Neural progenitor cell (in vitro differentiated cells): ENCODE data around the gene POGLUT2. TPM values are rescaled to one million over a fixed set of nuclear protein-coding genes. Genes with fewer than 3 reads are reported as not detected.

ENCODE experiments used
- DNase-seq: peaks from one replicate; pipeline ENCODE4 v3.0.0-alpha.2; 2016; ENCODE audit warnings: low spot score
- H2AFZ ChIP-seq: fragments of 200-600 bp; sonication (generic); replicated peaks from 2 replicates; pipeline ENCODE4 v1.6.1; 2016; ENCODE audit warnings: antibody characterized with exemption
- H3F3A ChIP-seq: fragments of 200-600 bp; sonication (generic); 2 replicates; pipeline ENCODE4 v1.6.1; 2016; ENCODE audit warnings: antibody characterized with exemption, low read depth
- H3K27ac ChIP-seq: fragments of 200-600 bp; sonication (generic); 2 replicates; pipeline ENCODE4 v1.5.1; 2016; ENCODE audit warnings: mild to moderate bottlenecking
- H3K27me3 ChIP-seq: fragments of 200-600 bp; sonication (generic); 2 replicates; pipeline ENCODE4 v1.6.1; 2016; ENCODE audit warnings: mild to moderate bottlenecking, moderate library complexity
- H3K36me3 ChIP-seq: fragments of 200-600 bp; sonication (generic); 2 replicates; pipeline ENCODE4 v1.5.1; 2016
- H3K4me1 ChIP-seq: fragments of 200-600 bp; sonication (generic); 2 replicates; pipeline ENCODE4 v1.6.1; 2016; ENCODE audit warnings: mixed run types
- H3K4me2 ChIP-seq: fragments of 200-600 bp; sonication (generic); 2 replicates; pipeline ENCODE4 v1.6.1; 2016
- H3K4me3 ChIP-seq: fragments of 200-600 bp; sonication (generic); 2 replicates; pipeline ENCODE4 v1.5.1; 2016
- H3K79me2 ChIP-seq: fragments of 200-600 bp; sonication (generic); 2 replicates; pipeline ENCODE4 v1.6.1; 2016; ENCODE audit warnings: low read depth
- H3K9ac ChIP-seq: fragments of 200-600 bp; sonication (generic); 2 replicates; pipeline ENCODE4 v1.6.1; 2016
- H3K9me3 ChIP-seq: fragments of 200-600 bp; sonication (generic); 2 replicates; pipeline ENCODE4 v1.5.1; 2016; ENCODE audit warnings: low read depth
- H4K20me1 ChIP-seq: fragments of 200-600 bp; sonication (generic); 2 replicates; pipeline ENCODE4 v1.6.1; 2016; ENCODE audit warnings: low read depth
- H3K27ac Mint-ChIP-seq: 3 replicates; pipeline ENCODE4 v1.8.0; 2021; ENCODE audit warnings: mixed read lengths
- H3K27me3 Mint-ChIP-seq: 2 replicates; pipeline ENCODE4 v1.8.0; 2022; ENCODE audit warnings: low read depth, mild to moderate bottlenecking, inconsistent platforms, moderate library complexity, mixed read lengths; ENCODE audit not compliant: insufficient read depth
- H3K36me3 Mint-ChIP-seq: 3 replicates; pipeline ENCODE4 v1.8.0; 2021; ENCODE audit warnings: mixed read lengths
- H3K4me1 Mint-ChIP-seq: 3 replicates; pipeline ENCODE4 v1.8.0; 2021; ENCODE audit warnings: mixed read lengths
- H3K4me3 Mint-ChIP-seq: 3 replicates; pipeline ENCODE4 v1.8.0; 2021; ENCODE audit warnings: mild to moderate bottlenecking, moderate library complexity, mixed read lengths
- H3K9me3 Mint-ChIP-seq: 3 replicates; pipeline ENCODE4 v1.8.0; 2020; ENCODE audit warnings: mixed read lengths
- EZH2 ChIP-seq: fragments of 200-600 bp; sonication (generic); IDR thresholded peaks from 2 replicates; pipeline ENCODE4 v1.6.1; 2017; ENCODE audit warnings: antibody characterized with exemption, mild to moderate bottlenecking, moderate library complexity
- EZH2phosphoT487 ChIP-seq: fragments of 200-600 bp; sonication (generic); IDR thresholded peaks from 2 replicates; pipeline ENCODE4 v1.6.1; 2017; ENCODE audit warnings: antibody characterized with exemption
- total RNA-seq: library from RNA; depleted of rRNA; stranded (reverse); fragments of >200 nt; gene quantifications from 2 replicates; pipeline ENCODE4 v1.2.3, GENCODE V29; 2015; ENCODE audit warnings: low replicate concordance
- TF ChIP-seq, protein P1 (sequence below): fragments of 200-600 bp; sonication (generic); IDR thresholded peaks from 2 replicates; pipeline ENCODE4 v1.5.1; 2017; ENCODE audit warnings: antibody characterized with exemption, mild to moderate bottlenecking

POGLUT2 gene
- total RNA-seq, 1 donor from 2014 or later: 33.5 TPM

DNA sequence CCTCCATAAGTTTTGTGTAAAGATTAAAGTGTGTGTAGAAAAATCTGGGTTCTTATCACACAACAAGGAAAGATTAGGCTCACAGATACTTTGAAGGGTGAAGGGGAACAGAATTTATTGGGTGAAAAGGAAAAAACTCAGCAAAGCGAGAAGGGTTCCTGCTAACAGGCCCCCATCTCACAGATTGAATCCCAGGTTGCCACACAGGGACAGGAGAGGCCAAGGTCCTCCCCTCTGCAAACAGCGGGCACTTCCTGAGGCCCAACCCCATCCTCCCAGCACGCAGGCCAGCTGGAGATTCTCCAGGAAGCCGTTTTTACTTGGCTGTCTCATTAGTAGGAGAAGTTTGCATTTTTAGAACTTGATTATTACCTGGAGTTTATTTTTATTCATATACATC, 31.9 kb upstream of the POGLUT2 start:
- DNase-seq: no peak
- Histone ChIP-seq H3K4me3 (no peak overlapping the region), H3F3A (no peaks in the 10 kb centered on the region), H3K9ac (no peak overlapping the region), H3K4me2 (no peak overlapping the region), H2AFZ (no peak overlapping the region), H3K79me2 (no peaks in the 10 kb centered on the region), H4K20me1 (no peaks in the 10 kb centered on the region), H3K27ac (no peak overlapping the region), H3K4me1 (no peaks in the 10 kb centered on the region), H3K27me3 (no peaks in the 10 kb centered on the region), H3K9me3 (no peaks in the 10 kb centered on the region), H3K36me3 (no peaks in the 10 kb centered on the region)
- Mint-ChIP-seq H3K9me3 (no peaks in the 10 kb centered on the region), H3K27me3 (no peaks in the 10 kb centered on the region), H3K27ac (no peak overlapping the region), H3K4me3 (no peak overlapping the region), H3K36me3 (no peaks in the 10 kb centered on the region), H3K4me1 (no peaks in the 10 kb centered on the region)
- TF ChIP-seq EZH2: no peak
- no peak for TF ChIP-seq EZH2phosphoT487
- TF ChIP-seq, protein P1, sequence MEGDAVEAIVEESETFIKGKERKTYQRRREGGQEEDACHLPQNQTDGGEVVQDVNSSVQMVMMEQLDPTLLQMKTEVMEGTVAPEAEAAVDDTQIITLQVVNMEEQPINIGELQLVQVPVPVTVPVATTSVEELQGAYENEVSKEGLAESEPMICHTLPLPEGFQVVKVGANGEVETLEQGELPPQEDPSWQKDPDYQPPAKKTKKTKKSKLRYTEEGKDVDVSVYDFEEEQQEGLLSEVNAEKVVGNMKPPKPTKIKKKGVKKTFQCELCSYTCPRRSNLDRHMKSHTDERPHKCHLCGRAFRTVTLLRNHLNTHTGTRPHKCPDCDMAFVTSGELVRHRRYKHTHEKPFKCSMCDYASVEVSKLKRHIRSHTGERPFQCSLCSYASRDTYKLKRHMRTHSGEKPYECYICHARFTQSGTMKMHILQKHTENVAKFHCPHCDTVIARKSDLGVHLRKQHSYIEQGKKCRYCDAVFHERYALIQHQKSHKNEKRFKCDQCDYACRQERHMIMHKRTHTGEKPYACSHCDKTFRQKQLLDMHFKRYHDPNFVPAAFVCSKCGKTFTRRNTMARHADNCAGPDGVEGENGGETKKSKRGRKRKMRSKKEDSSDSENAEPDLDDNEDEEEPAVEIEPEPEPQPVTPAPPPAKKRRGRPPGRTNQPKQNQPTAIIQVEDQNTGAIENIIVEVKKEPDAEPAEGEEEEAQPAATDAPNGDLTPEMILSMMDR: no peak

DNA sequence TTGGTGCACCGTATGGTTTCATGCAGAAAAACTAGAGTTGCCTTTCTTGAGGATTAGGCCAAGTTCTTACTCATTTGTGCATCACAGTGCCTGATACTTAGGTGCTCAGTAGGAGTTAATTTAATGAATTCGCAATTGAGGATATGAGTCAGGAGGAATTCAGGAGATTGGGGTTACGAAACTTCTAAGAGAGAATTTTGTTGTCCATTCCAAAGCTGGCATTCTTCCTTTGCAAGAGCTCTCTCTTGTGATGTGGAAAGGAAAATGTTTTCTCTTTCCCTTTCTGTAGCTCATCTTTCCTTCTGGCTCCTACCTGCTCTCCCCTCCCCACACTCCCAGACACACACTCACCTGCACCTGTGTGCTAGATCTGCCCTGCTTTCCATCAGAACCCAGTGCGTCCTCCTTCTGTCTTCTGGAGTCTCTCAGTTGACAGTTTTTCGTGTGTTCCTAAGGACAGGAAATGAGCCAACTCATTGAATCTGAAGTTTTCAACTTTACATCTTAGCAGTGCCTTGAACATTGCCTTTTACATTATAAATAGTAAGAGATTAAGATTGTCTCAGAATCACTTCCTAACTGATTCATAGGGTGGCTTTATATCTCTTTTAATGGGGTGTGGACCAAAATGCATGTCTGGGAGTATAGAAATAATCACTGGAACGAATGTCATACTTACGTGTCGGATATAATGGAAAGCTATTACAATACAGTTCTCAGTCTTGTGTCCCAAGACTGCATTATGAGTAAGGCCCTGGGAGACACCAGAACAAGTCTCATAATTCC, 27.3 kb upstream of the POGLUT2 start:
- Histone ChIP-seq H2AFZ (no peak overlapping the region), H3F3A (no peaks in the 10 kb centered on the region), H3K9me3 (no peaks in the 10 kb centered on the region), H3K27me3 (no peaks in the 10 kb centered on the region), H4K20me1 (no peaks in the 10 kb centered on the region), H3K4me2 (no peak overlapping the region), H3K27ac (no peak overlapping the region), H3K36me3 (no peaks in the 10 kb centered on the region), H3K4me1 (no peaks in the 10 kb centered on the region), H3K9ac (no peak overlapping the region), H3K79me2 (no peaks in the 10 kb centered on the region), H3K4me3 (no peak overlapping the region)
- H3K27me3 Mint-ChIP-seq: no peaks in the 10 kb centered on the region
- DNase-seq: no peak
- H3K9me3 Mint-ChIP-seq: no peaks in the 10 kb centered on the region
- H3K4me3 Mint-ChIP-seq: no peak overlapping the region
- H3K36me3 Mint-ChIP-seq: peaks cover 19% of the 10 kb centered on the region
- H3K4me1 Mint-ChIP-seq: no peaks in the 10 kb centered on the region
- H3K27ac Mint-ChIP-seq: no peak overlapping the region
- TF ChIP-seq, protein P1: no peak
- TF ChIP-seq EZH2 (no peak), EZH2phosphoT487 (no peak)

DNA sequence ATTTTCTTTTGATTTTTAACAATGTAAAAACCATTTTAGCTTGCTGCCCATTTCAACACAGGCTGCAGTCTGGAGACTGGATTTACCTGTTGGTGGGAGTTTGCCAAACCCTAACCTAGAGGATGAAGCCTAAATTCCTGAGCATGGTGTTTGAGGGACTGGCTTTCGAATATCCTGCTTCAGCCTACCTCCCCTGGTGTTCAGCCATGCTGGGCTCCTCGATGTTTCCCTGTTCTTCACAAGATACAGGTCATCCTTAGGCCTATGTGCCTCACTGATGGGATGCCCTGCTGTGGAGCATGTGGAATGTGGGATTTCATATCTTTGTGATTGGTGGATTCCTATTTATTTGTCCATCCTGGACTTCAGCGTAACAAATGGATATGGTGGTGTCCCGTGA, 26.6 kb upstream of the POGLUT2 start:
- Mint-ChIP-seq H3K4me3 (no peak overlapping the region), H3K9me3 (no peaks in the 10 kb centered on the region), H3K36me3 (peaks cover 19% of the 10 kb centered on the region), H3K27ac (no peak overlapping the region), H3K27me3 (no peaks in the 10 kb centered on the region), H3K4me1 (no peaks in the 10 kb centered on the region)
- Histone ChIP-seq H3K27me3 (no peaks in the 10 kb centered on the region), H2AFZ (no peak overlapping the region), H3K4me2 (no peak overlapping the region), H3K4me1 (no peaks in the 10 kb centered on the region), H4K20me1 (no peaks in the 10 kb centered on the region), H3F3A (no peaks in the 10 kb centered on the region), H3K36me3 (no peaks in the 10 kb centered on the region), H3K79me2 (no peaks in the 10 kb centered on the region), H3K9me3 (no peaks in the 10 kb centered on the region), H3K9ac (no peak overlapping the region), H3K27ac (no peak overlapping the region), H3K4me3 (no peak overlapping the region)
- no peak for DNase-seq
- no peak for TF ChIP-seq EZH2
- TF ChIP-seq, protein P1: no peak
- TF ChIP-seq EZH2phosphoT487: no peak
